Epidermal melanocyte (primary cell): Measurements from ENCODE around the gene TESK2.
"Not testable (repeated sequence)": the region's sequence is repeated elsewhere in the genome, so short reads cannot be mapped to it uniquely, and the experiment has no call there.

Source experiments
- DNase-seq: peaks from one replicate; pipeline ENCODE4 v3.0.0; 2011; ENCODE audit warnings: low spot score; ENCODE audit not compliant: insufficient read length

The TESK2 gene

GRCh38 chr1:45510036-45510971, 19.3 kb upstream of the TESK2 start:
- DNase-seq = no peak

GRCh38 chr1:45508295-45509151, 17.6 kb upstream of the TESK2 start:
- no peak for DNase-seq

- no peak for DNase-seq
Observed at GRCh38 chr1:45507893-45508292, 16.9 kb upstream of the TESK2 start.

DNA sequence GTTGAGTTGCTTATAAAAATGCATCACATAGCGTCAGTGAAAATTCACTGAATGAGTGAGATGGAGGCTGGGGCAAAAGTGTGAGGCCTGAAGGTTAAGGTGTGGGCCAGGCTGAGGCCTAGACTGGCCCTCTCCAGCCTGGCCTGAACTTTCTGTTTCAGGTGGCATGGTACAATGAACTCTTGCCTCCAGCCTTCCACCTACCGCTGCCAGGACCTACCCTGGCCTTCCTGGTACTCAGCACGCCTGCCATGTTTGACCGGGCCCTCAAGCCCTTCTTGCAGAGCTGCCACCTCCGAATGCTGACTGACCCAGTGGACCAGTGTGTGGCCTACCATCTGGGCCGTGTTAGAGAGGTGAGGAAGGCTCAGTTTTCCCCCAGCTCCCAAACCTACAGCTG, 16.2 kb upstream of the TESK2 start:
- DNase-seq = no peak

- DNase-seq = no peak
Observed at GRCh38 chr1:45503462-45504360, 12.7 kb upstream of the TESK2 start.

GRCh38 chr1:45501505-45501859, 10.5 kb upstream of the TESK2 start:
- no peak for DNase-seq

DNA sequence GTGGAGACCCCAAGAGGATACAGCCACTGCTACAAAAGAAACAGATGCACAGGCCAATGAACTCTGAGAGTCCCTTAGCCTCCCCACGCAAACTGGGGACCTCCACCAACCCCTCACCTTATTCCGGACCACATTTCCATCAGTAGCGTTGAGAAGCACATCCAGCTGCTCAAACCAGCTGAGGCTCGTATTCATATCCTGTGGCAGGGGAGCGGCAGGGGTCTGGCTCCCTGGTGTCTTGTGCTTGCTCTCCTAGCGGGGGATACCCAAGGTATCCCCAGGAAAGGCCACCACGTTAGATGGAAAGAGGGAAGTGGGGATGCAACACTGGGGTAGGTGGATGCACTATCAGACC, 8.4 kb upstream of the TESK2 start:
- DNase-seq = no peak

GRCh38 chr1:45498279-45498678, 7.3 kb upstream of the TESK2 start:
- DNase-seq = no peak

DNA sequence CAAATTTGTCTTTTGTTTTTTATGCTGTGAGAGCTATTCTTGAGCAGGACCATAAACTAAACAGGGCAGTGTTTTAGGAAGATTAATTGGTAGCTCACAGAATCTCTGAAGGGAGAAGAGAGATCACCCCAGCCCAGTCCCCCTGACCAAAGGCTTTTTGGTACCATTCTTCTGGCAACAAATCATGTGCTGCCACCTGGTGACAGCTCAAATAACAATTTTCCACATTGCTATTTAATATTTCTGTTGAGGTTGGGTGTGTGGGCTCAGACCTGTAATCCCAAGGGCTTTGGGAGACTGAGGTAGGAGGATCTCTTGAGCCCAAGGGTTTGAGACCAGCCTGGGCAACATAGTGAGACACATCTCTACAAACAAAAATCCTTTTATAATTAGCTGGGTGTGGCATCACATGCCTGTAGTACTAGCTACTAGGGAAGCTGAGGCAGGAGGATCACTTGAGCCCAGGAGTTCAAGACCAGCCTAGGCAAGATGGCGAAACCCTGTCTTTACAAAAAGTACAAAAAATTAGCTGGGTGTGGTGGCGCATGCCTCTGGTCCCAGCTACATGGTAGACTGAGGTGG, 2.2 kb upstream of the TESK2 start:
- peak; percentile 47 for DNase-seq

- DNase-seq = no peak
Observed at GRCh38 chr1:45492691-45493090, 1.7 kb upstream of the TESK2 start.

DNA sequence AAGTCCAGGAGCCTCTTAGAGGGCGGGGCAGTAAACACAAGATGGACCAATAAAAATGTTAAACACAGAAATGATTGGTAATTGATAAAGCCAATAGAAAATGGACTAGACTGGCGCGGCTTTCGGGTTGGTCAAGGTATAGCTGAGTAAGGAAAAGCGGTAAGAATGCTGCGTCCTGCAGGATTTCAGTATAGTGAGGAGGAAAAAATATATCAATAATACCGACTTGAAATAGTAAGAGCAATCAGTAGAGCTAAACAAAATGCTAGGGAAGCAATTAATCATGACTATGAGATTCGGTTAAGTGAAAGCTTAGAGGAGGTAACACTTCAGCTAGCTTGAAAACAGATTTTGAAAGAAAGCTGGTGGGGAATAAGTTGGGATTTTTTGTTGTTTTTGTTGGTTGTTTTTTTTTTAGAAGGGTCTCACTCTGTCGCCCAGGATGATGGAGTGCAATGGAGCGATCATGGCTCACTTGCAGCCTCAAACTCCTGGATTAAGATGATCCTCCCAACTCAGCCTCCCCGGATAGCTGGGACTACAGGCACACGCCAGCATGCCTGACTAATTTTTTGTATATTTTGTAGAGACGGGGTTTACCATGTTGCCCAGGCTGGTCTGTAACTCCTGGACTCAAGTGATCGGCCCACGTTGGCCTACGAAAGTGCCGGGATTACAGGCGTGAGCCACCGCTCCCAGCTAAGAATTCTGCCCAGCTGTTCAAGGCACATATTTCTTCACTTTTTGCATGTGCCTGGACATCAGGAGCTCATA, 711 bp upstream of the TESK2 start:
- no peak for DNase-seq

DNA sequence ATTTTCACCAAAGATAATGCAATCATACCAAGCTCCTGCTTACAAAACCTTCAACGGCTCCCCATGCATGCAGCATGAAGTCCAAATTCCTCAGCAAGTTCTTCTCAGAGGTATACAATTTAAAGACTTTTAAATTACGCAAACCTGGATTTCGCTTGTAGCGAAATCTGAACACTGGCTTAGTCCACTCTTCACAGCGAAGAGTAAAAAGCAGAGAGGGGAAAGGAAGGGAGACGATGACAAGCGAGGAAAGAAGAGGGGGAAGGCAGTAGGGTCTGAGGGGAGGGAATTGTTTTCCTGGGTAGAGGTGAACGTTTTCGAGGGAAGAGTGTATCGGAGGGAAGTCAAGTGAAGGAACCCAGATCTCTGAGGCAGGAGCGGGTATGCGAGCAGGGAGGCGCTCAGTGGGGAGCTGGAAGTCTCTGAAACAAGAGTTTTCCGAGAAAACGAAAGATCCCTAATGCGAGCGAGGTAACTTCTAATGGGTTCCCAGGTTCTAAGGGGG, 790 bp downstream of the TESK2 start:
- peak; percentile 31 for DNase-seq

- not testable (repeated sequence) for DNase-seq
Observed at GRCh38 chr1:45489379-45489778, 1.6 kb downstream of the TESK2 start.

- DNase-seq = no peak
Observed at GRCh38 chr1:45488666-45489377, 2.1 kb downstream of the TESK2 start.

- DNase-seq = no peak
Observed at GRCh38 chr1:45485949-45486348, 5.0 kb downstream of the TESK2 start.

GRCh38 chr1:45479039-45479748, 11.8 kb downstream of the TESK2 start:
- DNase-seq = no peak

DNA sequence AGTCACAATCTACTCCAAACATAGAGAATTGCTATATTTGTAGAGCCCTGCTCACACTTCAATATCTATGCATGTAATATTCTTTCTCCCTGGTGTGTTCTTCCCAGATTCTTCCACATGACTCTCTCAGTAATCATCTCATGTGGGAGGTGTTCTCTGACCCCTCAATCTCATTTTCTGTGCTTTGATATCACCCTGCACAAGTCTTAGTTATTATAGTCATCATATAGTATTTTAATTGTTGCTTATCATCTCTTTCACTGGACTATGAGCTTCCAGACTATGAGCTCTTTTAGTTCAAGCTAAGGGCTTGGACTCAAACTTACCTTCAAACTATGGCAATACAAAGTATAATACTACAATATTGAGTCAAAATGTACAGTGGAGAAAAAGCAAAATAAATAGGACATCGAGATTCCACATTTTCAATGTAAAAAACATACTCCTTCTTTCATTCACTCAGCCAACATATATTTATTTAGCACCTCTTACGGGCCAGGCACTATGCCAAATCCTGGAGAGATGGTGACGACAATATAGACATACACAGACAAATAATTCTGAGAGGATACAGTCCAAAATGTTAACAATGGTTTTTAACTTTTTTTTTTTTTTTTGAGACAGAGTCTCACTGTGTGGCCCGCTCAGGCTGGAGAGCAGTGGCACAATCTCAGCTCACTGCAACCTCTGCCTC, 12.7 kb downstream of the TESK2 start:
- no peak for DNase-seq

- DNase-seq = no peak
Observed at GRCh38 chr1:45477646-45478045, 13.3 kb downstream of the TESK2 start.
